GM18951 (cell line): Measurements from ENCODE around the gene KRT76.

Source experiments
- POLR2A ChIP-seq: IDR thresholded peaks from 4 replicates; pipeline ENCODE4 v1.6.1; 2011; ENCODE audit warnings: mild to moderate bottlenecking; ENCODE audit not compliant: insufficient read length, insufficient read depth; ENCODE audit errors: extremely low read depth
- in situ Hi-C: fragments of 300-500 bp; cut with MboI; formaldehyde crosslinking; loops from one replicate; pipeline ENCODE4 v1.12.0; 2022; ENCODE audit warnings: low sequenced_read_pairs, mixed read lengths, inconsistent platforms; ENCODE audit not compliant: unreplicated experiment

The KRT76 gene

GRCh38 chr12:52790427-52791270 is 13.5 kb upstream of the KRT76 start:
- TF ChIP-seq POLR2A, result no peak

GRCh38 chr12:52789637-52790426 is 12.7 kb upstream of the KRT76 start:
- TF ChIP-seq POLR2A, result no peak
- in situ Hi-C loops, result no loop called here

More at GRCh38 chr12:52790427-52791270, 13.5 kb upstream of the KRT76 start:
- in situ Hi-C loops, result no loop called here

GRCh38 chr12:52788876-52789636 is 11.9 kb upstream of the KRT76 start:
- in situ Hi-C loops, result no loop called here
- no peak for TF ChIP-seq POLR2A

- in situ Hi-C loops, result no loop called here
- no peak for TF ChIP-seq POLR2A
Observed at GRCh38 chr12:52788192-52788875, 11.2 kb upstream of the KRT76 start.

- no peak for TF ChIP-seq POLR2A
- in situ Hi-C loops, result no loop called here
Observed at GRCh38 chr12:52787324-52788191, 10.4 kb upstream of the KRT76 start.

- TF ChIP-seq POLR2A, result no peak
Observed at GRCh38 chr12:52784909-52785308, 7.8 kb upstream of the KRT76 start.

DNA sequence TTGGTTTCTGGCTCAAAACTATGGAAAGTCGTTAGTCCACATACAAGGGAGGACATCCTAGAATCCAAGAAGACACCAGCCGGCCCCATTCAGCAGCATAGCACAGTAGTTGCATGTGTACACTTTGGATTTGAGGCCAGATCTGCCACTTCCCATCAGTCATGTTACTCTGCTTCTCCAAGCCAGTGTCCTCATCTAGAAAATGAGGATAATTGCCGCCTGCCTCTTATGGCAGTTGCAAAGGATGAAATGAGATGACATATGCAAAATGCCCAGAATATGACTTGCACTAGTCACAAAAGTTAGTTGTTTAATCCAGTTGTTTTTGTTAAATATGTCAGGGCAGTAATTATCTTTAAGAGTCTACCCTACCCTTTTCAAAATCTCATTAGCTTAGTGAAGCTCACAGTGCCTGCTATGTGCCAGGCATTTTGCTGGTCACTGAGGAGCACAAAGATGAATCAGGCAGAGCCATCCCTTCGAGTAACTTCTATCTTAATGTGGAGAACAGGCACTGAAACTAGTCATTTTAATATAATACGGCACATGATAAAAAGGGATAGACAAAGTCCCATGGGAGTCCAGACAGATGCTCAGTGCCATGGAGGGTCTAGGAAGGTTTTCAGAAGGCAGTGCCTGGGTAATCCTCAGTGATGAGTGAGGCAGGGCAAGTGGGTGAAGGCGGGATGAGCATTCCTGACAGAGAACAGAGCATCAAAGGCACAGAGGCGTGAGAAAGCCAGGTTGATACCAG is 6.6 kb upstream of the KRT76 start:
- TF ChIP-seq POLR2A, result no peak
- in situ Hi-C loops, result no loop called here

More at GRCh38 chr12:52784909-52785308, 7.8 kb upstream of the KRT76 start:
- in situ Hi-C loops, result no loop called here

DNA sequence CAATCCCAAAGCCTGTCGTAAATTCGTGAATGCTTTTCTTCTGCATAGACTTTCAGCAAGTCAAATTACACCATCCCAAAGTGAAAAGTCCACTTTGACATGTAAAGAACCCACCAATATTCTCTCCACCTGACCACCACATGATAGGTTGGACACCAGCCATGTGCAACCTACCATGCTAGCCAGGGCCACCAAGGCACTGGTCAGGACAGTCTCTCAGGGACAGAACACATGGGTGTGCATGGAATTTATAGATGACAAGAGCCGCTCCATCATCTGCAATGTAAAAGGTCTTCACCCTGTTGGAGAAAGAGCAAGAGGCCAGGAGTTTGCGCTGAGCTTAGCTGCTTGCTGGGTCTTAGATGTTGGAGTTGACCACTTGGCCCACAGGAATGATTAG is 5.4 kb upstream of the KRT76 start:
- no peak for TF ChIP-seq POLR2A
- in situ Hi-C loops, result no loop called here

GRCh38 chr12:52781399-52782082 is 4.4 kb upstream of the KRT76 start:
- in situ Hi-C loops, result no loop called here
- TF ChIP-seq POLR2A, result no peak

- TF ChIP-seq POLR2A, result no peak
- in situ Hi-C loops, result no loop called here
Observed at GRCh38 chr12:52779914-52780313, 2.8 kb upstream of the KRT76 start.

GRCh38 chr12:52778833-52779232 is 1.7 kb upstream of the KRT76 start:
- in situ Hi-C loops, result no loop called here
- TF ChIP-seq POLR2A, result no peak

- in situ Hi-C loops, result no loop called here
- no peak for TF ChIP-seq POLR2A
Observed at GRCh38 chr12:52777566-52777965, 421 bp upstream of the KRT76 start.
